Right lobe of liver (tissue), 6 donors: Measurements from ENCODE around the gene TSHZ1. TPM values are rescaled to one million over a fixed set of nuclear protein-coding genes. Genes with fewer than 3 reads are reported as not detected.

Experiments used
- ATAC-seq, 4 donors: fragments of 200-7000 bp; cut with Tn5 transposase; one replicate each; pipeline ENCODE4 v1.9.1; 2020; ENCODE audit warnings: mild to moderate bottlenecking in 4 of 4, moderate library complexity in 4 of 4
- DNase-seq, 3 donors: peaks; one replicate each; pipeline ENCODE4 v3.0.0-alpha.2; 2020
- H3K27ac ChIP-seq, 3 donors: fragments of 200-600 bp; one replicate each; pipeline ENCODE4 v1.8.0; 2022
- H3K27me3 ChIP-seq, 2 donors: fragments of 200-600 bp; one replicate each; pipeline ENCODE4 v1.8.0; 2022
- H3K36me3 ChIP-seq, 4 donors: fragments of 200-600 bp; sonication (generic) in 1 of 4; one replicate each; pipeline versions ENCODE4 v1.5.1 to v1.8.0; 2017 to 2022; ENCODE audit warnings: control low read depth in 1 of 4
- H3K4me1 ChIP-seq, 4 donors: fragments of 200-600 bp; sonication (generic) in 1 of 4; one replicate each; pipeline versions ENCODE4 v1.5.1 to v1.8.0; 2017 to 2022; ENCODE audit warnings: control low read depth in 1 of 4
- H3K4me3 ChIP-seq, 3 donors: fragments of 200-600 bp; one replicate each; pipeline ENCODE4 v1.8.0; 2022
- H3K9me3 ChIP-seq, 4 donors: fragments of 200-600 bp; sonication (generic) in 1 of 4; one replicate each; pipeline versions ENCODE4 v1.5.1 to v1.8.0; 2017 to 2022; ENCODE audit warnings: control low read depth in 1 of 4
- POLR2A ChIP-seq: fragments of 450-650 bp; IDR thresholded peaks from one replicate; pipeline ENCODE4 v1.6.1; 2017; ENCODE audit warnings: antibody characterized with exemption, mild to moderate bottlenecking
- WGBS: methylation state at CpG from one replicate; pipeline ENCODE4 v1.1.6; 2018; ENCODE audit warnings: low coverage, low lambda C conversion rate; ENCODE audit not compliant: insufficient coverage; ENCODE audit errors: missing lambda C conversion rate; 5-methylcytosine and 5-hydroxymethylcytosine counted together
- intact Hi-C, 2 donors: fragments of 100-400 bp; cut with DNase I; formaldehyde crosslinking; loops; one replicate each; pipeline versions ENCODE4 v1.11.2 to v1.14.1; 2022
- total RNA-seq, 6 experiments: library from RNA; depleted of rRNA in 2 of 6; stranded (reverse); fragments of >200 nt in 2 of 6; fragmentation: NEBNext Ultra II Directional in 3 of 6; extraction: Animal tissue kit (Norgen Biotek cat#: 25700) in 3 of 6; gene quantifications; one replicate each; pipeline versions ENCODE4 v1.1.0 to v1.2.4, GENCODE V29; 2016 to 2023
- TF ChIP-seq, protein P1 (sequence below), 4 donors: fragments of 200-600 bp in 3 of 4; fragments of 450-650 bp in 1 of 4; IDR thresholded peaks; one replicate each; pipeline versions ENCODE4 v1.5.1 to v1.8.0; 2016 to 2022; ENCODE audit warnings: antibody characterized with exemption in 4 of 4, mild to moderate bottlenecking in 2 of 4
- donor health status: DM: no; HTN: yes; CAD: no.
- donor health status: DM: no; HTN: no; CAD: no.
- donor health status: DM: no; HTN: no; CAD: no.
- donor health status: DM: no; HTN: yes; CAD: no.
- donor health status: DM: no; HTN: yes; CAD: no.

TSHZ1 gene
- total RNA-seq, 6 experiments from 2014 or later = 6.4 to 13.3 (median 9.6) TPM

- intact Hi-C loops = loop anchor here in 1 of 2 donors (10.0 kb wide), 1 partner anchor 428 kb away; no protein-coding TSS in a partner anchor
- no peak overlapping the region for H3K27ac ChIP-seq
- no peaks in the 10 kb centered on the region for H3K9me3 ChIP-seq
- WGBS = 76% methylated on average over 8 of the region's 8 CpGs
- DNase-seq (no peak), ATAC-seq (no peak)
- no peaks in the 10 kb centered on the region for H3K4me1 ChIP-seq
- no peak overlapping the region for H3K4me3 ChIP-seq
- H3K36me3 ChIP-seq = no peaks in the 10 kb centered on the region
- H3K27me3 ChIP-seq = no peaks in the 10 kb centered on the region
- TF ChIP-seq POLR2A = no peak
- TF ChIP-seq, protein P1, sequence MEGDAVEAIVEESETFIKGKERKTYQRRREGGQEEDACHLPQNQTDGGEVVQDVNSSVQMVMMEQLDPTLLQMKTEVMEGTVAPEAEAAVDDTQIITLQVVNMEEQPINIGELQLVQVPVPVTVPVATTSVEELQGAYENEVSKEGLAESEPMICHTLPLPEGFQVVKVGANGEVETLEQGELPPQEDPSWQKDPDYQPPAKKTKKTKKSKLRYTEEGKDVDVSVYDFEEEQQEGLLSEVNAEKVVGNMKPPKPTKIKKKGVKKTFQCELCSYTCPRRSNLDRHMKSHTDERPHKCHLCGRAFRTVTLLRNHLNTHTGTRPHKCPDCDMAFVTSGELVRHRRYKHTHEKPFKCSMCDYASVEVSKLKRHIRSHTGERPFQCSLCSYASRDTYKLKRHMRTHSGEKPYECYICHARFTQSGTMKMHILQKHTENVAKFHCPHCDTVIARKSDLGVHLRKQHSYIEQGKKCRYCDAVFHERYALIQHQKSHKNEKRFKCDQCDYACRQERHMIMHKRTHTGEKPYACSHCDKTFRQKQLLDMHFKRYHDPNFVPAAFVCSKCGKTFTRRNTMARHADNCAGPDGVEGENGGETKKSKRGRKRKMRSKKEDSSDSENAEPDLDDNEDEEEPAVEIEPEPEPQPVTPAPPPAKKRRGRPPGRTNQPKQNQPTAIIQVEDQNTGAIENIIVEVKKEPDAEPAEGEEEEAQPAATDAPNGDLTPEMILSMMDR (IDR thresholded peaks at IDR 0.05) = no peak
Observed at GRCh38 chr18:75176849-75177248, 33.7 kb upstream of the TSHZ1 start.

DNA sequence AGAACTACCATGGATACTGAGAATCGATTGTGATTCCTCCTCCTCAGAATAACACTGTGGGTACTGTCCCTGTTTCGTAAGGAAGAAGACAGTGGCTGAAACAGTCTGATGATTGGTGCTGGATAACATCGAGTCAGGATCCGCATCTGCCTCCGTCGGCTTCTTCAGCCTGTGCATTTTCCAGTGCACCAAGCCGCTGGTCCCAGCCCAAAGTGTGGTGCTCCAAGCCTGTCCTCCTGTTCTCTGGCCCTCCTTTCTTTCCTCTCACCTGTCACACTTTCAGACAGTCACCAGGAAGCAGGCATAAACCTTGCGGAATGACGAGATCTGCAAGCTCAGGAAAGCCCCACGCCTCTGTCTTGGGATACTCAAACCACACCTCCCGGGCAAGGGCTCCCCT lies 32.2 kb upstream of the TSHZ1 start:
- ATAC-seq (no peak), DNase-seq (no peak)
- Histone ChIP-seq H3K36me3 (no peaks in the 10 kb centered on the region), H3K27me3 (no peaks in the 10 kb centered on the region), H3K9me3 (no peaks in the 10 kb centered on the region), H3K4me3 (no peak overlapping the region), H3K27ac (no peak overlapping the region), H3K4me1 (no peaks in the 10 kb centered on the region)
- 80% methylated on average over 2 of the region's 11 CpGs for WGBS
- intact Hi-C loops = loop anchor here in 1 of 2 donors (10.0 kb wide), 1 partner anchor 426 kb away; no protein-coding TSS in a partner anchor
- TF ChIP-seq, protein P1 (IDR thresholded peaks at IDR 0.05) = no peak
- no peak for TF ChIP-seq POLR2A

- no peak for TF ChIP-seq POLR2A
- TF ChIP-seq, protein P1 (IDR thresholded peaks at IDR 0.05) = no peak
- no peaks in the 10 kb centered on the region for H3K4me1 ChIP-seq
- no peaks in the 10 kb centered on the region for H3K9me3 ChIP-seq
- H3K36me3 ChIP-seq = no peaks in the 10 kb centered on the region
- DNase-seq (no peak), ATAC-seq (no peak)
- H3K27me3 ChIP-seq = no peaks in the 10 kb centered on the region
- H3K27ac ChIP-seq = no peak overlapping the region
- no peak overlapping the region for H3K4me3 ChIP-seq
- intact Hi-C loops = loop anchor here in 1 of 2 donors (10.0 kb wide), 1 partner anchor 425 kb away; no protein-coding TSS in a partner anchor
- WGBS = 88% methylated on average over 11 of the region's 13 CpGs
Observed at GRCh38 chr18:75179819-75180600, 30.6 kb upstream of the TSHZ1 start.

- Histone ChIP-seq H3K4me3 (no peak overlapping the region), H3K27me3 (no peaks in the 10 kb centered on the region), H3K27ac (no peak overlapping the region), H3K4me1 (no peaks in the 10 kb centered on the region), H3K36me3 (no peaks in the 10 kb centered on the region), H3K9me3 (no peaks in the 10 kb centered on the region)
- no peak for TF ChIP-seq POLR2A
- TF ChIP-seq, protein P1 (IDR thresholded peaks at IDR 0.05) = no peak
- intact Hi-C loops = no loop called here
- no peak for DNase-seq
- ATAC-seq = no peak
- 0% methylated on average over 1 of the region's 5 CpGs for WGBS
Observed at GRCh38 chr18:75183524-75183923, 27.1 kb upstream of the TSHZ1 start.
